ENCODE data around the gene SAYSD1.

SAYSD1 gene

GRCh38 chr6:39079197-39080125 lies 35.5 kb downstream of the SAYSD1 start:
- DNase-seq (ENCODE audit: low spot score), result no peak

- DNase-seq (ENCODE audit: low spot score), result no peak
Observed at GRCh38 chr6:39078695-39079094, 36.3 kb downstream of the SAYSD1 start.

GRCh38 chr6:39077882-39078594 lies 36.9 kb downstream of the SAYSD1 start:
- no peak for DNase-seq (ENCODE audit: low spot score)

GRCh38 chr6:39076623-39077535 lies 38.1 kb downstream of the SAYSD1 start:
- DNase-seq (ENCODE audit: low spot score), result no peak

- DNase-seq (ENCODE audit: low spot score), result no peak
Observed at GRCh38 chr6:39075807-39076622, 39.0 kb downstream of the SAYSD1 start.

- no peak for DNase-seq (ENCODE audit: low spot score)
Observed at GRCh38 chr6:39075010-39075686, 39.8 kb downstream of the SAYSD1 start.

GRCh38 chr6:39074486-39074885 lies 40.5 kb downstream of the SAYSD1 start:
- no peak for DNase-seq (ENCODE audit: low spot score)

GRCh38 chr6:39073471-39074355 lies 41.3 kb downstream of the SAYSD1 start:
- DNase-seq (ENCODE audit: low spot score), result no peak

- no peak for DNase-seq (ENCODE audit: low spot score)
Observed at GRCh38 chr6:39072830-39073229, 42.2 kb downstream of the SAYSD1 start.

- DNase-seq (ENCODE audit: low spot score), result no peak
Observed at GRCh38 chr6:39068391-39068790, 46.6 kb downstream of the SAYSD1 start.

- DNase-seq (ENCODE audit: low spot score), result no peak
Observed at GRCh38 chr6:39065561-39065960, 49.4 kb downstream of the SAYSD1 start.

GRCh38 chr6:39063526-39063925 lies 51.5 kb downstream of the SAYSD1 start:
- DNase-seq (ENCODE audit: low spot score), result no peak

- DNase-seq (ENCODE audit: low spot score), result no peak
Observed at GRCh38 chr6:39062014-39062740, 52.8 kb downstream of the SAYSD1 start.

- no peak for DNase-seq (ENCODE audit: low spot score)
Observed at GRCh38 chr6:39061588-39061987, 53.4 kb downstream of the SAYSD1 start.

GRCh38 chr6:39061182-39061581 lies 53.8 kb downstream of the SAYSD1 start:
- no peak for DNase-seq (ENCODE audit: low spot score)

- no peak for DNase-seq (ENCODE audit: low spot score)
Observed at GRCh38 chr6:39060467-39061160, 54.4 kb downstream of the SAYSD1 start.

GRCh38 chr6:39059496-39060310 lies 55.3 kb downstream of the SAYSD1 start:
- DNase-seq (ENCODE audit: low spot score), result no peak
